ENCODE measurements around the gene HINFP.

DNA sequence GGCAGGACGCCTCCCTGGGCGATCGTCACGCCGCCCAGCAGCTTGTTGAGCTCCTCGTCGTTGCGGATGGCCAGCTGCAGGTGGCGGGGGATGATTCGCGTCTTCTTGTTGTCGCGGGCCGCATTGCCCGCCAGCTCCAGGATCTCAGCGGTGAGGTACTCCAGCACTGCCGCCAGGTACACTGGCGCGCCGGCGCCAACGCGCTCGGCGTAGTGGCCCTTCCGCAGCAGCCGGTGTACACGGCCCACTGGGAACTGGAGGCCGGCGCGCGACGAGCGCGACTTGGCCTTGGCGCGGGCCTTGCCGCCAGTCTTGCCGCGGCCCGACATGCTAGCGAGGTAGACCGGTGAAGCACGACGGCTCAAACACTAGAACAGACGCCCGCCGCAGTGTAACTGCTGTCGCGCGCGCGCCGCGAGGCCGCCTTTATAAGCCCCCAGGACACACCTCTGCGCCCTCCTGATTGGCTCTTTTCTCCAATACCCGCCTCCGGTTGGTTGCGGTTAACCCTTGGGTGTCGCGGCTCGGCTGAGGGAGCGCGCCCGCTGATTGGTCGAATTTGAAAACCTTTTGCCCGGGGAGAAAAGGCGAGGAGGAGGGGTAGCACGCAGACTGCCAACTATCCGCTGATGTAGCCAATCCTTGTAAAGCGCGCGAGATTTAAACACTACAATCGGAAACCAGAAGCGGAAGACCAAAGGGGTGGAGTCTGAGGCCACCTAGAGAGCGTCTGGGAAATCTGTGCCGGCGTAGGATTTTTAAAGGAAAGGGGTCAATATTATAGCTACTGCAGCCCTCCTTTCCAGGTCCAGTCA lies 26.1 kb upstream of the HINFP start:
- TF ChIP-seq, protein P1, sequence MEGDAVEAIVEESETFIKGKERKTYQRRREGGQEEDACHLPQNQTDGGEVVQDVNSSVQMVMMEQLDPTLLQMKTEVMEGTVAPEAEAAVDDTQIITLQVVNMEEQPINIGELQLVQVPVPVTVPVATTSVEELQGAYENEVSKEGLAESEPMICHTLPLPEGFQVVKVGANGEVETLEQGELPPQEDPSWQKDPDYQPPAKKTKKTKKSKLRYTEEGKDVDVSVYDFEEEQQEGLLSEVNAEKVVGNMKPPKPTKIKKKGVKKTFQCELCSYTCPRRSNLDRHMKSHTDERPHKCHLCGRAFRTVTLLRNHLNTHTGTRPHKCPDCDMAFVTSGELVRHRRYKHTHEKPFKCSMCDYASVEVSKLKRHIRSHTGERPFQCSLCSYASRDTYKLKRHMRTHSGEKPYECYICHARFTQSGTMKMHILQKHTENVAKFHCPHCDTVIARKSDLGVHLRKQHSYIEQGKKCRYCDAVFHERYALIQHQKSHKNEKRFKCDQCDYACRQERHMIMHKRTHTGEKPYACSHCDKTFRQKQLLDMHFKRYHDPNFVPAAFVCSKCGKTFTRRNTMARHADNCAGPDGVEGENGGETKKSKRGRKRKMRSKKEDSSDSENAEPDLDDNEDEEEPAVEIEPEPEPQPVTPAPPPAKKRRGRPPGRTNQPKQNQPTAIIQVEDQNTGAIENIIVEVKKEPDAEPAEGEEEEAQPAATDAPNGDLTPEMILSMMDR (IDR thresholded peaks at IDR 0.05), result peak in 2 of 3 donors; percentile 70 to 85
- TF ChIP-seq POLR2A (IDR thresholded peaks at IDR 0.05), result peak; percentile 99
